K562 (cell line): ENCODE results near the gene C19orf12. TPM values are rescaled to one million over a fixed set of nuclear protein-coding genes. Genes with fewer than 3 reads are reported as not detected.

Experiments
- CCAR2 ChIP-seq: fragments of 200-400 bp; formaldehyde crosslinking; IDR thresholded peaks from 2 replicates; pipeline ENCODE4 v1.6.1; 2017; ENCODE audit warnings: mild to moderate bottlenecking, low read depth, low read length
- DMBX1 ChIP-seq: fragments of 250-450 bp; sonication (Bioruptor Pico); IDR thresholded peaks from 2 replicates; pipeline ENCODE4 v1.8.0; 2022; ENCODE audit warnings: inconsistent platforms, mild to moderate bottlenecking, moderate library complexity, borderline replicate concordance
- E2F1 ChIP-seq: sonication (generic); formaldehyde crosslinking; IDR thresholded peaks from 2 replicates; pipeline ENCODE4 v1.8.1; 2023; ENCODE audit warnings: mild to moderate bottlenecking, missing genetic modification reagents, moderate library complexity
- HDAC2 ChIP-seq: fragments of 450-650 bp; IDR thresholded peaks from 2 replicates; pipeline ENCODE4 v1.6.1; 2016; ENCODE audit warnings: mild to moderate bottlenecking
- IRF2 ChIP-seq: sonication (generic); formaldehyde crosslinking; IDR thresholded peaks from 2 replicates; pipeline ENCODE4 v1.8.1; 2022; ENCODE audit warnings: mild to moderate bottlenecking, missing genetic modification reagents
- POLR2AphosphoS2 ChIP-seq: IDR thresholded peaks from 2 replicates; pipeline ENCODE4 v1.6.1; 2012; ENCODE audit warnings: low read length, improper control_type of control experiment
- RBM25 ChIP-seq: fragments of 200-400 bp; formaldehyde crosslinking; IDR thresholded peaks from 2 replicates; pipeline ENCODE4 v1.6.1; 2018; ENCODE audit warnings: low read length, low read depth, moderate library complexity; ENCODE audit not compliant: severe bottlenecking
- SMAD1 ChIP-seq: fragments of 150-350 bp; IDR thresholded peaks from 2 replicates; pipeline ENCODE4 v1.6.1; 2014; ENCODE audit warnings: low read length, low read depth; ENCODE audit not compliant: partially characterized antibody
- SREBF1 ChIP-seq: fragments of 150-350 bp; IDR thresholded peaks from 2 replicates; pipeline ENCODE4 v1.6.1; 2014; ENCODE audit warnings: antibody characterized with exemption, low read depth, low read length, borderline replicate concordance
- STAG1 ChIP-seq: sonication (generic); formaldehyde crosslinking; IDR thresholded peaks from 2 replicates; pipeline ENCODE4 v1.5.0; 2020; ENCODE audit warnings: missing genetic modification reagents, borderline replicate concordance
- TAF7 ChIP-seq: fragments of 450-650 bp; IDR thresholded peaks from 2 replicates; pipeline ENCODE4 v1.6.1; 2016; ENCODE audit warnings: missing genetic modification characterization, missing compliant biosample characterization
- TBP ChIP-seq: optimal IDR thresholded peaks from 2 replicates; pipeline ENCODE3; 2011; ENCODE audit warnings: low read depth, low read length, improper control_type of control experiment
- TGIF2 ChIP-seq: sonication (generic); formaldehyde crosslinking; IDR thresholded peaks from 2 replicates; pipeline ENCODE4 v1.8.1; 2022; ENCODE audit warnings: mild to moderate bottlenecking, missing genetic modification reagents, moderate library complexity
- THRAP3 ChIP-seq: fragments of 450-650 bp; IDR thresholded peaks from 2 replicates; pipeline ENCODE4 v1.6.1; 2016; ENCODE audit warnings: mild to moderate bottlenecking, inconsistent platforms, borderline replicate concordance
- TRIM25 ChIP-seq: fragments of 450-650 bp; IDR thresholded peaks from 2 replicates; pipeline ENCODE4 v1.7.0; 2016; ENCODE audit warnings: borderline replicate concordance
- YY1 ChIP-seq, 3 experiments: IDR thresholded peaks; 2 replicates each; pipeline ENCODE4 v1.6.1; 2011; ENCODE audit warnings: low read length in 2 of 3, mild to moderate bottlenecking in 2 of 3, moderate library complexity in 2 of 3, borderline replicate concordance in 1 of 3, control low read depth in 1 of 3, low read depth in 1 of 3; ENCODE audit not compliant: insufficient read depth in 3 of 3, insufficient replicate concordance in 2 of 3, control insufficient read depth in 1 of 3, insufficient read length in 1 of 3; ENCODE audit errors: extremely low read depth in 1 of 3
- ZFP30 ChIP-seq: fragments of 250-450 bp; sonication (Bioruptor Pico); IDR thresholded peaks from 2 replicates; pipeline ENCODE4 v1.8.0; 2022; ENCODE audit warnings: moderate library complexity, mild to moderate bottlenecking, inconsistent platforms, borderline replicate concordance
- ZNF140 ChIP-seq: fragments of 250-450 bp; sonication (Bioruptor Pico); IDR thresholded peaks from 2 replicates; pipeline ENCODE4 v1.8.0; 2021; ENCODE audit warnings: moderate library complexity, mild to moderate bottlenecking, inconsistent platforms
- ZNF143 ChIP-seq: sonication (generic); formaldehyde crosslinking; IDR thresholded peaks from 2 replicates; pipeline ENCODE4 v1.9.0; 2022; ENCODE audit warnings: mild to moderate bottlenecking, missing genetic modification reagents
- ZNF253 ChIP-seq: fragments of 250-450 bp; sonication (Bioruptor Pico); conservative IDR thresholded peaks from 2 replicates; pipeline ENCODE4 v1.6.1; 2021; ENCODE audit warnings: mild to moderate bottlenecking
- polyA plus RNA-seq, 8 experiments: library from polyadenylated mRNA; depleted of rRNA in 4 of 8; stranded (reverse) in 5 of 8; unstranded in 3 of 8; fragments of >200 nt; fragmentation: Nextera tagmentation in 2 of 8; fragmentation: Illumina TruSeq in 1 of 8; extraction: Ambion mirVana in 2 of 8; extraction: Trizol in 1 of 8; gene quantifications; 2 replicates each; pipeline versions ENCODE4 v1.2.1 to v1.2.3, GENCODE V29; 2011 to 2014; ENCODE audit warnings: inconsistent platforms in 1 of 8, missing spikeins in 1 of 8
- total RNA-seq, 7 experiments: library from RNA; depleted of rRNA in 6 of 7; stranded (reverse); fragments of >200 nt in 6 of 7; fragmentation: Illumina TruSeq in 2 of 7; extraction: Trizol in 2 of 7; gene quantifications; 2 replicates each; pipeline versions ENCODE4 v1.2.1 to v1.2.3, GENCODE V29; 2011 to 2021; ENCODE audit warnings: low replicate concordance in 1 of 7

C19orf12 gene
- total and polyA plus RNA-seq, 9 of the 15 experiments (the other 6 are each of a cell fraction or from before 2014, with no cell fraction given), result 1.9 to 14.5 (median 10.2) TPM

- no peak for TF ChIP-seq TBP
- TF ChIP-seq TGIF2 (CRISPR knock-in tag), result no peak
- no peak for TF ChIP-seq ZNF140 (CRISPR knock-in tag)
- TF ChIP-seq ZNF143 (CRISPR knock-in tag), result no peak
- no peak; the same call in 1 of the 2 replicates for TF ChIP-seq TAF7 (tag)
- no peak for TF ChIP-seq SMAD1
- TF ChIP-seq IRF2, result no peak
- TF ChIP-seq SREBF1, result no peak
- TF ChIP-seq STAG1 (CRISPR knock-in tag), result no peak
- TF ChIP-seq THRAP3, result no peak
- TF ChIP-seq ZNF253 (CRISPR knock-in tag), result no peak
- no peak for TF ChIP-seq ZFP30
- no peak for TF ChIP-seq YY1 (IDR thresholded peaks at IDR 0.05; ENCODE audit: borderline replicate concordance in 1 of 3, control insufficient read depth in 1 of 3, extremely low read depth in 1 of 3, insufficient read depth in 3 of 3, insufficient read length in 1 of 3, insufficient replicate concordance in 2 of 3, low read depth in 1 of 3, low read length in 2 of 3)
- no peak; the same call in 1 of the 2 replicates for TF ChIP-seq POLR2AphosphoS2
- no peak for TF ChIP-seq HDAC2
- no peak for TF ChIP-seq RBM25
- no peak for TF ChIP-seq DMBX1 (CRISPR knock-in tag)
- TF ChIP-seq E2F1, result no peak
- no peak for TF ChIP-seq TRIM25
- no peak for TF ChIP-seq CCAR2
Observed at GRCh38 chr19:29687244-29687896, 27.7 kb downstream of the C19orf12 start (continued).
